ENCODE results near the gene TBC1D9B. TPM values are rescaled to one million over a fixed set of nuclear protein-coding genes. Genes with fewer than 3 reads are reported as not detected.
A peak's percentile ranks its signal among the peaks of the same experiment; 100 is the strongest.

Gene TBC1D9B
- total and polyA plus RNA-seq, 2 of the 13 experiments (the other 11 are each of a cell fraction or from before 2014, with no cell fraction given), result 35.0 to 50.0 TPM

- peak in 1 of 2 experiments; percentile 32; a peak in 1 of 4 replicates for TF ChIP-seq REST (IDR thresholded peaks at IDR 0.05; ENCODE audit: borderline replicate concordance in 1 of 2, low read depth in 1 of 2, low read length in 2 of 2)
- 0 out of 2 replicates have a peak, but pooled peaks have one; percentile 69 for TF ChIP-seq ZBTB42 (CRISPR knock-in tag; IDR thresholded peaks at IDR 0.05)
- TF ChIP-seq ZNF333 (CRISPR knock-in tag; IDR thresholded peaks at IDR 0.05; ENCODE audit: borderline replicate concordance), result peak; percentile 84; the same call in 1 of the 2 replicates
- TF ChIP-seq TFDP2 (CRISPR knock-in tag; IDR thresholded peaks at IDR 0.05), result peak; percentile 67
- 0 out of 2 replicates have a peak, but pooled peaks have one; percentile 50 for TF ChIP-seq ERF (CRISPR knock-in tag; IDR thresholded peaks at IDR 0.05)
- no peak; the same call in 1 of the 2 replicates for TF ChIP-seq ZNF740 (CRISPR knock-in tag; IDR thresholded peaks at IDR 0.05)
- TF ChIP-seq NR1H2 (CRISPR knock-in tag; IDR thresholded peaks at IDR 0.05; ENCODE audit: borderline replicate concordance, low read depth), result peak; percentile 35; the same call in 1 of the 2 replicates
- TF ChIP-seq MLXIP (CRISPR knock-in tag; IDR thresholded peaks at IDR 0.05; ENCODE audit: borderline replicate concordance), result peak; percentile 23; the same call in 1 of the 2 replicates
- 0 out of 2 replicates have a peak, but pooled peaks have one; percentile 65 for TF ChIP-seq THYN1 (CRISPR knock-in tag; IDR thresholded peaks at IDR 0.05; ENCODE audit: borderline replicate concordance, low read depth)
- TF ChIP-seq HMGXB4 (CRISPR knock-in tag; IDR thresholded peaks at IDR 0.05; ENCODE audit: borderline replicate concordance in 1 of 2, low read depth in 1 of 2), result peak; percentile 90; a peak in 3 of 4 replicates
- TF ChIP-seq ZFP62 (CRISPR knock-in tag; IDR thresholded peaks at IDR 0.05), result no peak
These were observed 48.9 kb downstream of the TBC1D9B start, which contains the start of gene MRNIP (continued) for GRCh38 chr5:179858586-179859427.

Data from HepG2 (cell line).